Measurements from ENCODE around the gene NUPR2.
"Not testable (repeated sequence)": the region's sequence is repeated elsewhere in the genome, so short reads cannot be mapped to it uniquely, and the experiment has no call there.

NUPR2 gene

GRCh38 chr7:56110611-56111010 lies 5.6 kb downstream of the NUPR2 start:
- DNase-seq (ENCODE audit: low spot score), result no peak
- TF ChIP-seq CTCF (IDR thresholded peaks at IDR 0.05; ENCODE audit: extremely low read depth, missing control alignments), result no peak

GRCh38 chr7:56107954-56108258 lies 8.3 kb downstream of the NUPR2 start:
- no peak for TF ChIP-seq CTCF (IDR thresholded peaks at IDR 0.05; ENCODE audit: extremely low read depth, missing control alignments)
- no peak for DNase-seq (ENCODE audit: low spot score)

GRCh38 chr7:56106108-56107073 lies 9.8 kb downstream of the NUPR2 start, which contains the start of gene CHCHD2:
CHCHD2 (minus strand) TSS chr7:56106476; CDS start chr7:56106413, 63 bp downstream.
- TF ChIP-seq CTCF (IDR thresholded peaks at IDR 0.05; ENCODE audit: extremely low read depth, missing control alignments), result no peak
- DNase-seq (ENCODE audit: low spot score), result peak; percentile 95

GRCh38 chr7:56105508-56105907 lies 10.7 kb downstream of the NUPR2 start:
- TF ChIP-seq CTCF (IDR thresholded peaks at IDR 0.05; ENCODE audit: extremely low read depth, missing control alignments), result no peak
- DNase-seq (ENCODE audit: low spot score), result no peak

- not testable (repeated sequence) for DNase-seq (ENCODE audit: low spot score)
Observed at GRCh38 chr7:56104138-56104537, 12.1 kb downstream of the NUPR2 start.

- DNase-seq (ENCODE audit: low spot score), result no peak
- TF ChIP-seq CTCF (IDR thresholded peaks at IDR 0.05; ENCODE audit: extremely low read depth, missing control alignments), result no peak
Observed at GRCh38 chr7:56099653-56100052, 16.6 kb downstream of the NUPR2 start.

- not testable (repeated sequence) for DNase-seq (ENCODE audit: low spot score)
Observed at GRCh38 chr7:56098187-56099008, 17.8 kb downstream of the NUPR2 start.

- DNase-seq (ENCODE audit: low spot score), result no peak
- TF ChIP-seq CTCF (IDR thresholded peaks at IDR 0.05; ENCODE audit: extremely low read depth, missing control alignments), result no peak
Observed at GRCh38 chr7:56097700-56098099, 18.5 kb downstream of the NUPR2 start.

Measured in GM20000 (cell line).